ENCODE results near the gene CAMK1D. TPM values are rescaled to one million over a fixed set of nuclear protein-coding genes. Genes with fewer than 3 reads are reported as not detected.
"Not testable (repeated sequence)": the region's sequence is repeated elsewhere in the genome, so short reads cannot be mapped to it uniquely, and the experiment has no call there.

The CAMK1D gene
- total and polyA plus RNA-seq, 2 donors (not counting 3 experiments of a cell fraction or from before 2014, with no cell fraction given) = 0.37 to 4.2 TPM

DNA sequence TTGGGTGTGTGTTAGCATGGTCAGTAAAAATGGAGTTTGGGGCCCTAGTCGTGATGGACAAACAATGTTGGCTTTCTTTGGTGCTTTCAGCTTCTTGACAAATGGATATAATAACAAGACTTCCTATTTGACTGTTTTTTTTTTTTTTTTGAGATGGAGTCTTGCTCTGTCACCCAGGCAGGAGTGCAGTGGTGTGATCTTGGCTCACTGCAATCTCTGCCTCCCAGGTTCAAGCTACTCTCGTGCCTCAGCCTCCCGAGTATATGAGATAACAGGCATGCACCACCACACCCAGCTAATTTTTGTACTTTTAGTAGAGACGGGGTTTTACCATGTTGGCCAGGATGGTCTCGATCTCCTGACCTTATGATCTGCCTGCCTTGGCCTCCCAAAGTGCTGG is 11.8 kb downstream of the CAMK1D start:
- intact Hi-C loops (cut with micrococcal nuclease); BruUV-seq (replicated peaks); FAIRE-seq; POLR2A ChIA-PET; H3K79me2 ChIP-seq (ENCODE audit: control insufficient read depth, insufficient read depth, low read length); H3K36me3 ChIP-seq (ENCODE audit: control insufficient read depth in 2 of 2, extremely low read depth in 1 of 2, insufficient read depth in 2 of 2, low read length in 2 of 2); H3K4me2 ChIP-seq (ENCODE audit: insufficient read depth, low read length); dilution Hi-C loops (cut with MboI; ENCODE audit: extremely low pct_ligation_motif_present, low sequenced_read_pairs); H3K9ac ChIP-seq (replicated peaks; ENCODE audit: extremely low read depth, insufficient read depth, low read length); H3K4me3 ChIP-seq (replicated peaks in 1 of 3; ENCODE audit: insufficient read depth in 1 of 3, low read depth in 1 of 3, low read length in 3 of 3); H2AFZ ChIP-seq (ENCODE audit: low read depth, low read length); H3K4me1 ChIP-seq (ENCODE audit: control insufficient read depth, extremely low read depth, insufficient read depth, low read length); H3K27ac ChIP-seq (ENCODE audit: insufficient read depth, low read depth, low read length); H4K20me1 ChIP-seq (replicated peaks; ENCODE audit: control insufficient read depth, extremely low read depth, insufficient read depth, low read length); CTCF ChIA-PET; H3K9me3 ChIP-seq (replicated peaks; ENCODE audit: control insufficient read depth, insufficient read depth, low read length); DNase-seq (ENCODE audit: low read depth, low spot score); H3K27me3 ChIP-seq (ENCODE audit: control insufficient read depth in 2 of 2, insufficient read depth in 2 of 2, low read length in 2 of 2); H3K9me1 ChIP-seq (replicated peaks; ENCODE audit: control insufficient read depth, extremely low read depth, insufficient read depth, low read length): not testable (repeated sequence)

DNA sequence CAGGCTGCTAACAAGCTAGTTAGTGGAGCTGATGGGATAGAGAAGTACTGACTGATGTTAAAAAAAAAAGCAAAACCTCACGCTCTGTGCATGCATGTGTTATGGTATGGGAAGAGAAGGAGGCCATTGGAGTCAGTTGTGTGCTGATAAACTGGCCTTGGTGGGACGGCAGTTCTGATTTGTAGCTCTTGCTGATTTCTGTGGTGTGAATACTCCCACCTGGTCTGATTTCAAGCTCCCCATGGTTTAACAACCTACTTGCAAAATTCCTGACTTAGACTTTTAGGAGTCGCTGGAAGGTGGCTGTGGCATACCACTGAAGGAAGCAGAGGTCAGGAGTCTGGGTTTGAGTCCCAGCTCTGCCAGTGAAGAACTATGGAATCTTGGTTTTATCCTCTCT is 15.2 kb downstream of the CAMK1D start:
- no peaks in the 10 kb centered on the region for H3K79me2 ChIP-seq (ENCODE audit: control insufficient read depth, insufficient read depth, low read length)
- H3K9me3 ChIP-seq (replicated peaks; ENCODE audit: control insufficient read depth, insufficient read depth, low read length) = no peaks in the 10 kb centered on the region
- no peak for FAIRE-seq
- no peaks in the 10 kb centered on the region for H3K4me1 ChIP-seq (ENCODE audit: control insufficient read depth, extremely low read depth, insufficient read depth, low read length)
- no peaks in the 10 kb centered on the region for H3K9me1 ChIP-seq (replicated peaks; ENCODE audit: control insufficient read depth, extremely low read depth, insufficient read depth, low read length)
- H4K20me1 ChIP-seq (replicated peaks; ENCODE audit: control insufficient read depth, extremely low read depth, insufficient read depth, low read length) = no peaks in the 10 kb centered on the region
- dilution Hi-C loops (cut with MboI; ENCODE audit: extremely low pct_ligation_motif_present, low sequenced_read_pairs) = no loop called here
- ChIA-PET CTCF (no interaction called here), POLR2A (no interaction called here)
- no peaks in the 10 kb centered on the region for H3K36me3 ChIP-seq (ENCODE audit: control insufficient read depth in 2 of 2, extremely low read depth in 1 of 2, insufficient read depth in 2 of 2, low read length in 2 of 2)
- DNase-seq (ENCODE audit: low read depth, low spot score) = no peak
- no peak overlapping the region for H3K4me3 ChIP-seq (replicated peaks in 1 of 3; ENCODE audit: insufficient read depth in 1 of 3, low read depth in 1 of 3, low read length in 3 of 3)
- intact Hi-C loops (cut with micrococcal nuclease) = no loop called here
- BruUV-seq (replicated peaks) = no TSS peak
- H2AFZ ChIP-seq (ENCODE audit: low read depth, low read length) = no peak overlapping the region
- no peaks in the 10 kb centered on the region for H3K27me3 ChIP-seq (ENCODE audit: control insufficient read depth in 2 of 2, insufficient read depth in 2 of 2, low read length in 2 of 2)
- no peak overlapping the region for H3K9ac ChIP-seq (replicated peaks; ENCODE audit: extremely low read depth, insufficient read depth, low read length)
- H3K27ac ChIP-seq (ENCODE audit: insufficient read depth, low read depth, low read length) = no peak overlapping the region
- TF ChIP-seq, protein P1, sequence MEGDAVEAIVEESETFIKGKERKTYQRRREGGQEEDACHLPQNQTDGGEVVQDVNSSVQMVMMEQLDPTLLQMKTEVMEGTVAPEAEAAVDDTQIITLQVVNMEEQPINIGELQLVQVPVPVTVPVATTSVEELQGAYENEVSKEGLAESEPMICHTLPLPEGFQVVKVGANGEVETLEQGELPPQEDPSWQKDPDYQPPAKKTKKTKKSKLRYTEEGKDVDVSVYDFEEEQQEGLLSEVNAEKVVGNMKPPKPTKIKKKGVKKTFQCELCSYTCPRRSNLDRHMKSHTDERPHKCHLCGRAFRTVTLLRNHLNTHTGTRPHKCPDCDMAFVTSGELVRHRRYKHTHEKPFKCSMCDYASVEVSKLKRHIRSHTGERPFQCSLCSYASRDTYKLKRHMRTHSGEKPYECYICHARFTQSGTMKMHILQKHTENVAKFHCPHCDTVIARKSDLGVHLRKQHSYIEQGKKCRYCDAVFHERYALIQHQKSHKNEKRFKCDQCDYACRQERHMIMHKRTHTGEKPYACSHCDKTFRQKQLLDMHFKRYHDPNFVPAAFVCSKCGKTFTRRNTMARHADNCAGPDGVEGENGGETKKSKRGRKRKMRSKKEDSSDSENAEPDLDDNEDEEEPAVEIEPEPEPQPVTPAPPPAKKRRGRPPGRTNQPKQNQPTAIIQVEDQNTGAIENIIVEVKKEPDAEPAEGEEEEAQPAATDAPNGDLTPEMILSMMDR (IDR thresholded peaks at IDR 0.05; ENCODE audit: extremely low read depth in 1 of 2, insufficient read depth in 1 of 2, low read depth in 1 of 2, low read length in 2 of 2) = no peak
- no peak for TF ChIP-seq JUN (IDR thresholded peaks at IDR 0.05; ENCODE audit: borderline replicate concordance, insufficient read depth, insufficient read length, low read depth)
- H3K4me2 ChIP-seq (ENCODE audit: insufficient read depth, low read length) = no peak overlapping the region

Data from endothelial cell of umbilical vein (primary cell).